GM19023 (cell line): ENCODE measurements around the gene LRRC49.
"Not testable (repeated sequence)": the region's sequence is repeated elsewhere in the genome, so short reads cannot be mapped to it uniquely, and the experiment has no call there.

Experiments used
- ATAC-seq: cut with Tn5 transposase; IDR thresholded peaks from one replicate; pipeline ENCODE4 v1.9.1; 2021; ENCODE audit warnings: mild to moderate bottlenecking, moderate library complexity; ENCODE audit not compliant: unreplicated experiment

Gene LRRC49

GRCh38 chr15:70922119-70922518 lies 29.5 kb downstream of the LRRC49 start:
- no peak for ATAC-seq

- ATAC-seq, result no peak
Measured at GRCh38 chr15:70923311-70924080, 30.9 kb downstream of the LRRC49 start.

GRCh38 chr15:70926914-70927313 lies 34.3 kb downstream of the LRRC49 start:
- ATAC-seq, result not testable (repeated sequence)

- ATAC-seq, result no peak
Measured at GRCh38 chr15:70931821-70932220, 39.2 kb downstream of the LRRC49 start.

- ATAC-seq, result no peak
Measured at GRCh38 chr15:70932397-70932796, 39.8 kb downstream of the LRRC49 start.

- ATAC-seq, result no peak
Measured at GRCh38 chr15:70933411-70933810, 40.8 kb downstream of the LRRC49 start.

- ATAC-seq, result no peak
Measured at GRCh38 chr15:70935631-70936030, 43.0 kb downstream of the LRRC49 start.

GRCh38 chr15:70936326-70936725 lies 43.7 kb downstream of the LRRC49 start:
- no peak for ATAC-seq

GRCh38 chr15:70943285-70943684 lies 50.7 kb downstream of the LRRC49 start:
- ATAC-seq, result not testable (repeated sequence)

GRCh38 chr15:70947351-70948335 lies 55.0 kb downstream of the LRRC49 start:
- ATAC-seq, result no peak

- ATAC-seq, result no peak
Measured at GRCh38 chr15:70950953-70951352, 58.3 kb downstream of the LRRC49 start.

GRCh38 chr15:70954171-70954570 lies 61.5 kb downstream of the LRRC49 start:
- no peak for ATAC-seq

- ATAC-seq, result no peak
Measured at GRCh38 chr15:70954733-70955132, 62.1 kb downstream of the LRRC49 start.

- no peak for ATAC-seq
Measured at GRCh38 chr15:70955151-70955550, 62.5 kb downstream of the LRRC49 start.

GRCh38 chr15:70956201-70956995 lies 63.8 kb downstream of the LRRC49 start:
- no peak for ATAC-seq

GRCh38 chr15:70962084-70962483 lies 69.5 kb downstream of the LRRC49 start:
- ATAC-seq, result no peak

- ATAC-seq, result no peak
Measured at GRCh38 chr15:70963199-70963598, 70.6 kb downstream of the LRRC49 start.

GRCh38 chr15:70964058-70964457 lies 71.4 kb downstream of the LRRC49 start:
- no peak for ATAC-seq

- ATAC-seq, result no peak
Measured at GRCh38 chr15:70964686-70965085, 72.1 kb downstream of the LRRC49 start.

GRCh38 chr15:70967646-70968045 lies 75.0 kb downstream of the LRRC49 start:
- ATAC-seq, result no peak
